ENCODE data around the gene UBQLN1. TPM values are rescaled to one million over a fixed set of nuclear protein-coding genes. Genes with fewer than 3 reads are reported as not detected.
A peak's percentile ranks its signal among the peaks of the same experiment; 100 is the strongest.
"Not testable (repeated sequence)": the region's sequence is repeated elsewhere in the genome, so short reads cannot be mapped to it uniquely, and the experiment has no call there.

The UBQLN1 gene
- total RNA-seq, 8 experiments from 2014 or later = 85.2 to 124 (median 104) TPM

GRCh38 chr9:83708515-83709158 lies 879 bp upstream of the UBQLN1 start:
- peaks cover 0 to 14% of the 10 kb centered on the region in 2 donors for H3K4me1 ChIP-seq (replicated peaks in 1 of 2)
- H3K4me3 ChIP-seq = peak overlapping the region; percentile 75 to 98 (median 77)
- 20 to 95% (median 40%) methylated on average over 2 to 15 of the region's 20 CpGs for WGBS, 10 experiments
- peak overlapping the region; percentile 99 to 100 for H3K27ac ChIP-seq
- in situ Hi-C loops (cut with MboI; ENCODE audit: low pct_unique_long_range_greater_than_20kb in 2 of 9, low sequenced_read_pairs in 9 of 9, unreplicated experiment in 9 of 9) = loop anchor here in 1 of 9 experiments (25.0 kb wide), 1 partner anchor 204 kb away; the partner anchor contains the start of gene KIF27
- peak; percentile 48 to 88 (median 82) for ATAC-seq (replicated peaks in 6 of 8)

GRCh38 chr9:83707518-83707767 lies 315 bp downstream of the UBQLN1 start:
- 0 to 7% (median 0%) methylated on average over 1 to 4 of the region's 26 CpGs; no CpG with 5 or more reads in 7 of the 10 experiments for WGBS, 10 experiments
- H3K4me3 ChIP-seq = peak overlapping the region; percentile 75 to 98 (median 77)
- peak in 7 of 8 experiments; percentile 50 to 83 (median 62) for ATAC-seq (replicated peaks in 6 of 8)
- H3K4me1 ChIP-seq (replicated peaks in 1 of 2) = peaks cover 0 to 15% of the 10 kb centered on the region in 2 donors
- peak overlapping the region; percentile 99 to 100 for H3K27ac ChIP-seq
- in situ Hi-C loops (cut with MboI; ENCODE audit: low pct_unique_long_range_greater_than_20kb in 2 of 9, low sequenced_read_pairs in 9 of 9, unreplicated experiment in 9 of 9) = loop anchor here in 1 of 9 experiments (25.0 kb wide), 1 partner anchor 205 kb away; the partner anchor contains the start of gene KIF27

GRCh38 chr9:83706676-83707517 lies 861 bp downstream of the UBQLN1 start:
- Histone ChIP-seq H3K27ac (peak overlapping the region; percentile 99 to 100), H3K4me3 (peak overlapping the region; percentile 75 to 98 (median 77)), H3K4me1 (replicated peaks in 1 of 2) (peaks cover 0 to 17% of the 10 kb centered on the region in 2 donors)
- ATAC-seq (replicated peaks in 6 of 8) = peak; percentile 3 to 28 (median 4)
- 0 to 5% (median 0%) methylated on average over 1 to 8 of the region's 42 CpGs; no CpG with 5 or more reads in 3 of the 10 experiments for WGBS, 10 experiments
- in situ Hi-C loops (cut with MboI; ENCODE audit: low pct_unique_long_range_greater_than_20kb in 2 of 9, low sequenced_read_pairs in 9 of 9, unreplicated experiment in 9 of 9) = loop anchor here in 1 of 9 experiments (25.0 kb wide), 1 partner anchor 205 kb away; the partner anchor contains the start of gene KIF27

GRCh38 chr9:83705219-83705651 lies 2.5 kb downstream of the UBQLN1 start:
- WGBS, 10 experiments = 90 to 100% (median 94%) methylated on average over 1 to 10 of the region's 12 CpGs; no CpG with 5 or more reads in 4 of the 10 experiments
- Histone ChIP-seq H3K4me1 (replicated peaks in 1 of 2) (peaks cover 0 to 18% of the 10 kb centered on the region in 2 donors), H3K4me3 (peak overlapping the region in 1 of 5 donors; percentile 77)
- in situ Hi-C loops (cut with MboI; ENCODE audit: low pct_unique_long_range_greater_than_20kb in 2 of 9, low sequenced_read_pairs in 9 of 9, unreplicated experiment in 9 of 9) = loop anchor here in 1 of 9 experiments (25.0 kb wide), 1 partner anchor 207 kb away; the partner anchor contains the start of gene KIF27
- ATAC-seq (replicated peaks in 6 of 8); H3K27ac ChIP-seq: not testable (repeated sequence)

GRCh38 chr9:83701769-83702168 lies 6.0 kb downstream of the UBQLN1 start:
- Histone ChIP-seq H3K4me3 (no peak overlapping the region), H3K4me1 (replicated peaks in 1 of 2) (peaks cover 0 to 13% of the 10 kb centered on the region in 2 donors), H3K27ac (no peak overlapping the region)
- WGBS, 10 experiments = 18 to 86% (median 64%) methylated on average over 2 to 6 of the region's 6 CpGs
- in situ Hi-C loops (cut with MboI; ENCODE audit: low pct_unique_long_range_greater_than_20kb in 2 of 9, low sequenced_read_pairs in 9 of 9, unreplicated experiment in 9 of 9) = loop anchor here in 1 of 9 experiments (25.0 kb wide), 1 partner anchor 211 kb away; the partner anchor contains the start of gene KIF27
- peak in 3 of 8 experiments; percentile 39 to 77 (median 72) for ATAC-seq (replicated peaks in 6 of 8)

GRCh38 chr9:83701286-83701685 lies 6.5 kb downstream of the UBQLN1 start:
- WGBS, 10 experiments = 75 to 100% (median 100%) methylated on average over 1 of the region's 1 CpG; no CpG with 5 or more reads in 2 of the 10 experiments
- in situ Hi-C loops (cut with MboI; ENCODE audit: low pct_unique_long_range_greater_than_20kb in 2 of 9, low sequenced_read_pairs in 9 of 9, unreplicated experiment in 9 of 9) = loop anchor here in 1 of 9 experiments (25.0 kb wide), 1 partner anchor 211 kb away; the partner anchor contains the start of gene KIF27
- ATAC-seq (replicated peaks in 6 of 8) = no peak
- H3K27ac ChIP-seq = no peak overlapping the region
- no peak overlapping the region for H3K4me3 ChIP-seq
- H3K4me1 ChIP-seq (replicated peaks in 1 of 2) = peaks cover 0 to 12% of the 10 kb centered on the region in 2 donors

GRCh38 chr9:83699615-83700014 lies 8.1 kb downstream of the UBQLN1 start:
- Histone ChIP-seq H3K4me3 (no peak overlapping the region), H3K4me1 (replicated peaks in 1 of 2) (peaks cover 0 to 4% of the 10 kb centered on the region in 2 donors), H3K27ac (no peak overlapping the region)
- no peak for ATAC-seq (replicated peaks in 6 of 8)
- in situ Hi-C loops (cut with MboI; ENCODE audit: low pct_unique_long_range_greater_than_20kb in 2 of 9, low sequenced_read_pairs in 9 of 9, unreplicated experiment in 9 of 9) = loop anchor here in 1 of 9 experiments (25.0 kb wide), 1 partner anchor 213 kb away; the partner anchor contains the start of gene KIF27
- WGBS, 10 experiments = 85 to 100% (median 96%) methylated on average over 1 to 3 of the region's 3 CpGs; no CpG with 5 or more reads in 1 of the 10 experiments

GRCh38 chr9:83698976-83699585 lies 8.7 kb downstream of the UBQLN1 start:
- WGBS, 10 experiments = 10 to 100% (median 86%) methylated on average over 1 to 3 of the region's 4 CpGs; no CpG with 5 or more reads in 1 of the 10 experiments
- in situ Hi-C loops (cut with MboI; ENCODE audit: low pct_unique_long_range_greater_than_20kb in 2 of 9, low sequenced_read_pairs in 9 of 9, unreplicated experiment in 9 of 9) = no loop called here
- Histone ChIP-seq H3K4me3 (no peak overlapping the region), H3K4me1 (replicated peaks in 1 of 2) (peaks cover 0 to 4% of the 10 kb centered on the region in 2 donors), H3K27ac (no peak overlapping the region)
- ATAC-seq (replicated peaks in 6 of 8) = no peak

GRCh38 chr9:83691492-83691891 lies 16.3 kb downstream of the UBQLN1 start:
- H3K4me3 ChIP-seq = no peak overlapping the region
- ATAC-seq (replicated peaks in 6 of 8) = no peak
- WGBS, 10 experiments = 54 to 100% (median 95%) methylated on average over 1 to 3 of the region's 3 CpGs; no CpG with 5 or more reads in 2 of the 10 experiments
- in situ Hi-C loops (cut with MboI; ENCODE audit: low pct_unique_long_range_greater_than_20kb in 2 of 9, low sequenced_read_pairs in 9 of 9, unreplicated experiment in 9 of 9) = no loop called here
- no peaks in the 10 kb centered on the region for H3K4me1 ChIP-seq (replicated peaks in 1 of 2)
- no peak overlapping the region for H3K27ac ChIP-seq

GRCh38 chr9:83688921-83689320 lies 18.8 kb downstream of the UBQLN1 start:
- no peak for ATAC-seq (replicated peaks in 6 of 8)
- Histone ChIP-seq H3K4me1 (replicated peaks in 1 of 2) (no peaks in the 10 kb centered on the region), H3K27ac (no peak overlapping the region), H3K4me3 (no peak overlapping the region)
- in situ Hi-C loops (cut with MboI; ENCODE audit: low pct_unique_long_range_greater_than_20kb in 2 of 9, low sequenced_read_pairs in 9 of 9, unreplicated experiment in 9 of 9) = no loop called here
- 81 to 100% (median 91%) methylated on average over 2 to 3 of the region's 3 CpGs; no CpG with 5 or more reads in 2 of the 10 experiments for WGBS, 10 experiments

GRCh38 chr9:83681490-83681889 lies 26.3 kb downstream of the UBQLN1 start:
- H3K27ac ChIP-seq = no peak overlapping the region
- no peak overlapping the region for H3K4me3 ChIP-seq
- 29 to 100% (median 95%) methylated on average over 1 to 2 of the region's 2 CpGs; no CpG with 5 or more reads in 2 of the 10 experiments for WGBS, 10 experiments
- no peak for ATAC-seq (replicated peaks in 6 of 8)
- H3K4me1 ChIP-seq (replicated peaks in 1 of 2) = peaks cover 0 to 3% of the 10 kb centered on the region in 2 donors
- in situ Hi-C loops (cut with MboI; ENCODE audit: low pct_unique_long_range_greater_than_20kb in 2 of 9, low sequenced_read_pairs in 9 of 9, unreplicated experiment in 9 of 9) = no loop called here

- peaks cover 0 to 3% of the 10 kb centered on the region in 2 donors for H3K4me1 ChIP-seq (replicated peaks in 1 of 2)
- peak in 2 of 8 experiments; percentile 33 to 44 for ATAC-seq (replicated peaks in 6 of 8)
- in situ Hi-C loops (cut with MboI; ENCODE audit: low pct_unique_long_range_greater_than_20kb in 2 of 9, low sequenced_read_pairs in 9 of 9, unreplicated experiment in 9 of 9) = no loop called here
- 100% methylated on average over 1 of the region's 1 CpG; no CpG with 5 or more reads in 8 of the 10 experiments for WGBS, 10 experiments
- no peak overlapping the region for H3K4me3 ChIP-seq
- H3K27ac ChIP-seq = no peak overlapping the region
Measured at GRCh38 chr9:83680233-83680632, 27.5 kb downstream of the UBQLN1 start.
